ENCODE results near the gene MTCL3.

Gene MTCL3

DNA sequence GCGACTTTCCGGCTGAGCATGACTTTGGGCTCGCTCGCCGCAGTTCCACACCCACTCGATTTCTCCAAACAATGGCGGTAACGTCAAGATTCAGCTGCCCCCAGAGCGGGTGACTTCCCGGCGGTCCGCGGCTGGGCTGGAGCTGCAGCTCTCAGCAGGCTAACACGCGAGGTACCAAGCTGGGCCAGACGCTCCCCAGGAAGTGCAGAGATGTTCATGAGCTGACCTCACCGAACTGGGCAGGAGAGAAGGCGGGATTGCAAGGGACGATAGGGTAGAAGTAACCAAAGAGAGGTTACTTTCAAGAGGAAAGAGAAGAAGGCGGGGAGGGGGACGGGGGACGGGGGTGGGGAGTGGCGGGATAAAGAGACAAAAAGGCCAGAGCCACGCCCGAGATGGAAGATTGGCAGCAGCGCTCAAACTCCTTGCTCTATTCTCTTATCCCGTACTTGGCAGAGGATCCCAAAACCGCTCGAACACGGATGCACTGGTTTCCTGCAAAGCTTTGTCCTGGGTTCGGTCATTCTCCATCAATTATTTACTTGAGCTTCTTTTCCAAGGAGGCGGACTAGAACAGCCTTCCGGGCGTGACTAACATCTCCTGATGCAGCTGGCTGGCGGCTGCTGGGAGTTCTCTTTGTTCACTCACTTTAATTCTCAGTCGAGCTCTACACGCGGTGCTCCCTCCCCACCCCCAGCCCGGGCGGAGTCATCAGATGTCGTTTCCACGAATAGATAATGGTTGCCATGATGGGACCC lies at the start of gene MTCL3:
Gene MTCL3, minus strand, starts transcription at position 626 of the 759 bp plus-strand sequence.
- DNase-seq: peak; percentile 94

DNA sequence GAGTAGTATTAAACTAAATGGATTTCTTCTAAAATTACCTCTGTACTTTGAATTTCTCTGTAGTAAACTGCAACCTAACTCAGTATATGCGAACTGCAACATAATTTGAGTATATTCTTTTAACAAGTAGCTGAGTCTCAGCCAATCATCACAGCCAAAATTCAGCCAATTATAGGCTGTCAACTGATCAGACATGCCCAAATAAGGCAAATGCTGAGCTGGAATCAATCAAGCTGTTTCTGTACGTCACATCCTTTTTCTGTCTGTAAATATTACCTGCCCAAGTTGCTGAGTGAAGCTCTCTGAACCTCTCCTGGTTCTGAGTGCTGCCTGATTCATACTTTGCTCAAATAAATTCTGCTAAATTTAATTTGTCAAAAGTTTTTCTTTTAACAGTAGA lies 48.3 kb upstream of the MTCL3 start:
- DNase-seq: no peak

DNA sequence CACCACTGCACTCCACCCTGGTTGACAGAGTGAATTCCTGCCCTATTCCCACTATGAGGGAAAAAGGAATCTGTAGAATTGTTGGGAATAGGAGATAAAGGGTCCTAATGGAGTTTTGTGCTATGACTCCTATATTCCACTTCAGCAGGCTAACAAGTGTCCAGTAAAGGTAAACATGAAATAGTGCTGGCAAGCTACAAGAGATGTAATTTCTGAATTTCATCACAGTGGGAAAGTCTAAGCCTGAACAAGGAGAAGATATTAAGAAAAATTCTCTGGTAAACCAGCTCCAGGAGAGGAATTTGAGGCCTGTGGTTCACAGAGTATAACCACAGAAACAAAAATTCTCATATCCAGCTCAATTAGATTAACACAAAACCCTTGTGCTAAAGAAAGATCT lies 47.5 kb upstream of the MTCL3 start:
- no peak for DNase-seq

DNA sequence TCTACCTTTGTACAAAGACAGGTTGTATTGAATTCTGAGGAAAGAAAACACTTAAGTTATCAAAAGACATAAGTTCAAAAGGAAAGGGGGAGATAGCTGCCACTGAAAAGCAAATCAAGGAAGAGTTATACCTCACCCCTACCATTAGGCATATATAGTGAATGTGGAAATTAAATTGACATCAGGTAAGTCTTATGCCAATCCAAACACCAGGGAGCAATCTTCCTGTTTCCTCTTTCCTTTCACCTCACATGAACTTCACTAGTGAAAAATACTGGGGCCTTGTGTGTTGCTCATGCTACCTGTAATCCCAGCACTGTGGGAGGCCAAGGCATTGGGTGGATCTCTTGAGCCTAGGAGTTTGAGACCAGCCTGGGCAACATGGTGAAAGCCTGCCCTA lies 47.0 kb upstream of the MTCL3 start:
- DNase-seq: no peak

DNA sequence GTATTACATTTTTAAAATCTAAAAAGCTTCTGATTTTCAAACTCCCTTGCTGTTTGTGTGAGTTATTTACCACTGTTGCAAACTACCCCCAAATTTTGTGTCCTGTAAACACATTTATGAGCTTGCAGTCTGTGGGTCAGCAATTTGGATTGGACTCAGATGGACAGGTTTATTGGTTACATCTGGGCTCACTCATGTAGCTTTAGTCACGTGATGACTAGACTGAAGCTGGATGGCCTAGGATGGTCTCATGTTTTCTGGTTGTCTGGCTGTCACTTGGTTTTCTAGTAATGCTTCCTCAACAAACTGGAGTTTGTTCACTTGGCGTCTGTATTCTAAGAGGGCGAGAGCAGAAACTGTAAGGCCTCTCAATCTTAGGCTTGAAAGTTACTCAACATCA lies 45.6 kb upstream of the MTCL3 start:
- DNase-seq: no peak

DNA sequence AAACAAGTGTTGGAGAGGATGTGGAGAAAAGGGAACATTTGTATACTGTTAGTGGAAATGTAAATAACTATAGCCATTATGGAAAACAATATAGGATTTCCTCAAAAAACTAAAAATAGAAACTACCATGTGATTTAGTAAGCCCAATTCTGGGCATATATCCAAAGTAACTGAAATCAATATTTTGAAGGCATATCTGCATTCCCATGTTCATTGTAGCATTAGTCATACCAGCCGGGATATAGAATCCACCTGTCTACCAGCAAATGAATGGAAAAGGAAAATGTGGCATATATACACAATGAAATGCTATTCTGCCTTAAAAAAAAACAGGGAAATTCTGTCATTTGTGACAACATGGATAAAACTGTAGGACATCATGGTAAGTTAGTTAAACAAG lies 42.5 kb upstream of the MTCL3 start:
- no peak for DNase-seq

DNA sequence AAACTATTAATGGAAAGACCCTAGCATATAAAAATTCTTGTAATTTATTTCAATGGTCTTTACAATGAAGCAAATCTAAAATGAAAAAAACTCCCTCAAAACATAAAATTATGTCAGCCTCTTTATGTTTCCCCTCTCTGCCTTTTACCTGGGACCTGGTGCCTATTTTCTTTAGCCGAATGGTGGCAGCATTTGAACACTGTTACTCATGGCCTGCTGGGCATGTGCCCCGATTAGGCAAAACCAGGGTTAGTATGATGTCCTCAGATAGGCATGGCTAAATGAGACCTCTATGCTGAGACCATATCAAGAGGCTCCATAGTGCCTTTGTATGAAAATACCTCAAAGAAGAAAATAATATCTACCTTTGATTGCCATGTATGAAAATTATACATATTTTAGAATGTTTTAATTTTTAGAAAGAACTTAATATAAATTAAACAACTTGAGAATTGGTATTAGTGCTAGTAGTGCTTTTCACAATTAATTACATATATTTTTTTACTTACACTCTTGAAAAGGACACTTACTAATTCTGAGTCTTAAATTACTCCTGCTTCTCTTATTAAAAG lies 35.4 kb upstream of the MTCL3 start:
- peak; percentile 59 for DNase-seq

DNA sequence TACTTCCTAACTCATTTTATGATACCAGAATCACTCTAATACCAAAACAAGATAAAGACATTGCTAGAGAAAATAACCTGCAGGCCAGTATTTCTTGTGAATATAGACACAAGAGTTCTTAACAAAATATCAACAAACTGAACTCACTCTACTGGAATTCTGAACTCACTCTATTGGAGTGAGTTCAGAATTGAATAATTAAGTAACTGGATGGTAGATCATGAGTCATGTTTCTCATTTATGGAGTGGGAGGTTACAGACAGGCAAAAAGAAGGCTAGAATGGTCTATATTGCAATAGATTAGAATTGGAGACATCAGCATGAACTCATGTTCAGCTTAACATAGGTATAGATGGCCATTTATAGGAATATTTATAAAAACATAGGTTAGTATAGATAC lies 31.3 kb upstream of the MTCL3 start:
- no peak for DNase-seq

DNA sequence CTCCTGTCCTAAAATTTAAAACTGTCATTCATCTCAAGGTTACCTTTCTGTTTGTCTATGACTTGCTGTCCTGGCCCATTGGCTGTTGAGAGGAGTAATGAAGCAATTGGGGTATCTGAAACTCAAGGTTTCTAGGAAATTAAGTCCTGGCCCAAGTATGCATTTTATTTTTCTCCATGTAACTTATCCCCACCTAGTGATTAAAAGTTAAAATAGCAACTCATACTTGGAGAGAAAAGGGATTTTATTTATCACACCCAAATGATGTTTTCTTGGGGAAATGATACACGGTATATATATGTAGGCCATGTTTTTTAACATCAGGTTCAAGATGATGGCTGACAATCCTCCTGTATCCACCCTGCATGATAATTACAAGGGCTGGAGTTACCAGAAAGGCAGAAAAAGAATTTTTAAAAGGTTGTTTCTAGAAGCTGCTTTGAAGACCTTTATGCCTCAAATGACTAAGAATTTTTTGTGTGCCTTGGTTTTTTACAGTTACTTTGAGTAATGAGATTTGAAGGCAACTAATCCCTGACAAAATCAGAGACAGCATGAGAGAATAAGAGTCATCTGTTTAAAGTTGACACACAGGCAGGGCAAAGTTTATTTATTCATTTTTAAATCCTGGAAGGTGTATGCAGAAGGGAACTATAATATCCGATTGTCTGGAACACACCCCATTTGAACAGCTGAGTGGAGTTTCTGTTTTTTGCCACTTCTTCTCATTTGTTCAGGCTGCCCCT lies 28.9 kb upstream of the MTCL3 start:
- DNase-seq: no peak

DNA sequence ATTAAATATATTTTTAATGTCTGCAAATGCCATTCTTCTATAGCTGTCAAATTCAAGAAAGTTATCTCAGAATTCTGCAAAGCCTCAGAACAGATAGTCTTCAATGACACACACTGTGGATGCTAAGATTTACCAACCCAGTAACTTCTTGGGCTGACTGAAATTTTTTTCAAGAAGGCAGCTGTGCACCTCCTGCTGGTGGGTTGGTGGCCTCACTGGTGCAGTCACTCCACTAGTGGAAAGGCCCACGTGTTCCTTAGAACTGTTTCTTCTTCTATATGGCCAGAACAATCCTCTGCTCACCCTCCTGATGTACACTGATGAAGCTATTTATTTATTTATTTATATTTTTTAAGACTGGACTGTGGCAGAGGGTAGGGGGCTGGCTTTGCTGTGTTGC lies 28.1 kb upstream of the MTCL3 start:
- DNase-seq: no peak

DNA sequence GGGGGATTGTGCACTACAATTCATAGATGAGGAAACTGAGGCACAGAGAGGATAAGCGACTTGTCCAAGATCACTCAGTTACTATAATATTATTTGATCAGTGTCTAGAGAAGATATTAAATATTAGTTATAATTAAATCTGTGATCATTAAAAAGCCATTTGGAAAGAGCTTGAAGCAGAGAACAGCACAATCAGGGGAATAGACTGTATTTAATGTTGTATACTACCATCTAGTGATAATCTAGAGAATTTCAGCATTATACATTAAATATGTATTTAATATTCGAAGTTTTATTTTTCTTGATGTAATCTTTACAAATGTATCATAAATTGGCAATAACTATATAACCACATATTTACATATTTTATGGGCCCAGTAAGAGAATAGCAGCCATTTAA lies 20.1 kb upstream of the MTCL3 start:
- peak; percentile 11 for DNase-seq

DNA sequence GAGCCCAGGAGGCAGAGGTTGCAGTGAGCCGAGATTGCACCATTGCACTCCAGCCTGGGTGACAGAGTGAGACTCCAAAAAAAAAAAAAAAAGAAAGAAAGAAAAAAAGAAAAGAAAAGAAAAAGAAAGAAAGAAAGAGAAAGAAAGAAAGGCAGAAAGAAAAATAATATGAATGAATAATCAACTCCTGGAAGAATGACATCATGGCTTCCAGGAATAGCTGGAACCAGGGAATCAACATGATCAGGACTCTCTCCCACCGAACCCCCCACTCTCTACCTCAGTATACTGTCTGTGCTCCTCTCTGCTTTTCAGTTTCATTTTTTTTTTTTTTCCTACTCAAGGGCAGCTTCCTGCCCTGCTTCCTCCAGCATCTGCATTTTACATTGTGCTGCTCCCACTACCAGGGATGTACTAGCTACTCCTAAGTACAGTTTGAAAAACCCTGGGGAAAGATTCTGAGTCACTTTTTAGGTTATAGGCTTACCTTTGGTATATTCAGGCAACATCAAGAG lies 19.7 kb upstream of the MTCL3 start:
- DNase-seq: no peak

DNA sequence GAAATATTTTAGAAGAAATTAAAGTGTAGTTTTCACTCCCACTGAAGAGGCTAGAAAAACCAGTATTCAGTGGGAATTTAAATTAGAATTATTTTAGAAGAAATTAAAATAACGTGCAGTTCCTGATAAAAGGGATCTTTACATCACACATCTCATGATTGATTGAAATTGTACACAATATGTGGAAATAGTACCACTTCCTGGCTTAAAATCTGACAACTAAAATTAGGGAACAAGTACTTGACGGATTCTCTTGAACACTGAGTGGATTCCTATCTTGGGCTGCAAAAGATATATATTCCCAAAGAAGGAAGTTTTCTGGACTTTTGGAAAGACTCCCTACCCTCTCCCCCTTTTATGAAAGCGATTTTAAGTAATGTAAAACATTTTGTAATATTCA lies 14.6 kb upstream of the MTCL3 start:
- DNase-seq: no peak

DNA sequence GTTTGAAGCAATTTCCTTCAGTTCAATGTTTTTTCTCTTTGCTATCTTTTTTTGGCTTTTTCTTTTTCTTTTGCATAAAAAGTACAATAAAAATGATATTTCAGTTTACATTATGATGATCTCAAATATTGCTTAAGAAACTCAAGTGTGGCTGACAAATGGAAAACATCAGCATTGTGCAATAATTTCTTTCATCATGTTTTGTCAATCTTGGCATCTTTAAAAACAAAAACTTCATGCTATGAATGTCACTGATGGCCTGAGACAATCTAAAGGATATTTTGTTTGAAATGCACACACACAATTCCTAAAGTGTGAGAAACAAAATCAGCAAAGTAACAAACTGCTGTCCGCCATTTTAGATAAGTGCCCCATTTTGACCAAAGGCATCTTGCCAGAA lies 13.9 kb upstream of the MTCL3 start:
- DNase-seq: no peak

DNA sequence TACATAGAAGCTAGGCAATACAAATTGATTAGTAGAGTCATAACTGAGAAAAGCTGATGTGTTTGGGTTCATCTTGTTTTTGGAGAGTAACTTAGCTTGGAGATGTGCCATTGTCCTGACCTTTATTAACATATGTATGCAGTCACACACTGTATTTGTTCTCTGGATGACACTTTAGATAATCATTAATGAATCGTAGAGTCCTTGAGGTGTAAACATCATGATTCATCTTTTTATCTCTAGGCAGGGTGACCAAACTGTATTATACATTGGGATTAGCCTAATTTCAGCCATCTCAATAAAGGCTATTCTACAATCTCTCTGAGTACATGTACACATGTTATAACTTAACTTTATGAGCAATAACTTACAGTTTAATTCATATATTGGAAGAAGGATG lies 3.6 kb upstream of the MTCL3 start:
- no peak for DNase-seq

DNA sequence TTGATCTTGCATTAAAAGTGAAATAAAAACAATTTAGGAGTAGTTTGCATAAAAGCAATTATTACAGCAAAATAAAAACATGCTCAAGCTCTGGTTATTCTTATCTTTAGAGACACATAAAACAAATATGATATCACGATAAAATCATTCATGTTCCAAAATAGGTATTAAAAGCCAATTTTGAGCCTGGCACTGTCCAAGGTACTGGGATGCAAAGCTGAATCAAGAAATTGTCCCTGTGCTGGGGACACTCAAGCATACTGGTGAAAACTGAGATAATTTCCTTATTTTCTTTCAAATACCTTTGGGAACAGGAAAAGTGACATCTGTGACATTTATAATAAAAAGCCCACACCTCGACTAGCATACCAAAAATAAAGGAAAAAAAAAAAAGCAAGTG lies 931 bp upstream of the MTCL3 start:
- DNase-seq: peak; percentile 1

DNA sequence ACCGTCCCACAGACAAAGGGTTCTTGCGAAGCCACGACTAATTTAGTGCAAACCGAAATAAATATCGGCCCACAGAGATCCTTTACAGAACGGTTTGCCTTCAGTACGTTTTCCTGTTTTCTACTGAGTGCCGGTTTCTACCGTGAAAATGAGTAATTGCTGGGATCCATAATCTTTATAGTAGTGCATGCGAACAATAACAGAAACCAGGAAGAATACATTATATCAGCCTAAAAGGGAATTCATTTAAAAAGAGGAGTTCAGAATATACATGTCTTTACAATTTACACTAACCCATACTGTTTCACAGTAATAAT lies 292 bp upstream of the MTCL3 start:
- DNase-seq: no peak

DNA sequence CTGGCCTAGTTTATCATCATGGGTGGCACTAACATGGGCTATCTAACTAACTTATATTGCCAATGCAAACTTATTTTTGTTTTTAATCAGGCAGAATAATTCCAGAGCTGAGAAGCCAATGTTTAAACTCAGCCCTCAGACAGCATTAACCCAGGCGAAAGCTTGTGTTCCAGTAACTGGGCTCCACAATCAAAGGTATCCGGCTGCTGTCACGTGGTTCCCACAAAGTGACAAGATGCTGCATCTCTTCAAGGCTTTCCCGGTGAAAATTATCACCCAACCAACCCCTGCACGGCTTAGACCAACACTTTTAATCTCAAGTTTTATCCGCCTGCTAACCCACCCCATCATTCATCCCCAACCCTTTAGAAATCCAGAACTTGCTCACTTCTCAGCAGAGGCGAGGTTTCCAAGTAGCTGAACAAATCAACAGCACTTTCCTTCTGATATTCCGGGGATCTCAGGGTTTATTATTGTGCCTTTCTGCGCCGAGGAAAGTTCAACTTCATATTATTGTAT lies 885 bp downstream of the MTCL3 start:
- DNase-seq: peak; percentile 62

DNA sequence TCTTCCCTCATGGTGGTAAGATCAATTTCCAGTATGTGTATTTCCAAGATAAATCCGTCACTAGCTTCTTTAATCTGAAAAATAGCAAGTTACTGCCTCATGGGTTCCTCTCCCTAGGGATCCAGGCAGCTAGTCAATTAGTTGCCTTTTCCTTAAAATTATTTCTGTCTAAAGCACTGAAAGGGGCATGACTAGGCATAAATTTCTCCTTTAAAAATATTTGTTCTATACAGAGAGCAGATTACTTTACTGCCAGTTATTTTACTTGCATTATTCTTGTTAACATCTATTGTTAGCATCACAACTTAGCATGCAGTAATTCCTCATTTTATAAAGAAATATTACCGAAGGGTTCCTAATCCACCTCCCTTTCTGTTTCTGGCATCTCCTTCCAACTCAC lies 1.4 kb downstream of the MTCL3 start:
- DNase-seq: no peak

DNA sequence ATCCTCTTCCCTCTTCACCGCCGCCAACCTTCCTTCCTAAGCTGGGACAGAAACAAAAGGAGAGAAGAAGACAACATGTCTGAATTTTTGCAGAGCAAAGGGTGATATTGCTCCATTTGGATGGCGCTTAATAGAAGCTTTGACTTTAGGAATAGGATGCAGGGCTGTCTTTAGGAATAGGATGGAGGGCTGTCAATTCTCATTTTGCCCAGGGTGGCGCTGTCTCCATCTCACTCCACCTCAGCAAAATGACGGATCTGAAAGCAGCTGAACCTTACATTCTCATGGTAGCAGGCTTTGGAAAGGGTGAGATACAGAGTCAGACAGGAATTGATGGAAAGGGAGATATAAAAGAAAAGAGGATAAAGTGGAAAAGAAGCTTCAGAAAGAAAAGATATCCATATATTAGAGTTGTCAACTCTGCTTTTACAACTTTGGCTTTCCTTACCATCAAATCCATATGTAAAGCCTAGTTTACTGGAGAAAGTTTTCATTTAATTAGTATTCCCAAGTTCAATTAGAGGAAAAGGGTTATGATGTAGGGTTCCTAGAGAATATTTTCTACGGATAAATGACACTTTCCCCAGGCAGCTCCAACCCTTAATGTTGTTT lies 2.4 kb downstream of the MTCL3 start:
- DNase-seq: peak; percentile 73

DNA sequence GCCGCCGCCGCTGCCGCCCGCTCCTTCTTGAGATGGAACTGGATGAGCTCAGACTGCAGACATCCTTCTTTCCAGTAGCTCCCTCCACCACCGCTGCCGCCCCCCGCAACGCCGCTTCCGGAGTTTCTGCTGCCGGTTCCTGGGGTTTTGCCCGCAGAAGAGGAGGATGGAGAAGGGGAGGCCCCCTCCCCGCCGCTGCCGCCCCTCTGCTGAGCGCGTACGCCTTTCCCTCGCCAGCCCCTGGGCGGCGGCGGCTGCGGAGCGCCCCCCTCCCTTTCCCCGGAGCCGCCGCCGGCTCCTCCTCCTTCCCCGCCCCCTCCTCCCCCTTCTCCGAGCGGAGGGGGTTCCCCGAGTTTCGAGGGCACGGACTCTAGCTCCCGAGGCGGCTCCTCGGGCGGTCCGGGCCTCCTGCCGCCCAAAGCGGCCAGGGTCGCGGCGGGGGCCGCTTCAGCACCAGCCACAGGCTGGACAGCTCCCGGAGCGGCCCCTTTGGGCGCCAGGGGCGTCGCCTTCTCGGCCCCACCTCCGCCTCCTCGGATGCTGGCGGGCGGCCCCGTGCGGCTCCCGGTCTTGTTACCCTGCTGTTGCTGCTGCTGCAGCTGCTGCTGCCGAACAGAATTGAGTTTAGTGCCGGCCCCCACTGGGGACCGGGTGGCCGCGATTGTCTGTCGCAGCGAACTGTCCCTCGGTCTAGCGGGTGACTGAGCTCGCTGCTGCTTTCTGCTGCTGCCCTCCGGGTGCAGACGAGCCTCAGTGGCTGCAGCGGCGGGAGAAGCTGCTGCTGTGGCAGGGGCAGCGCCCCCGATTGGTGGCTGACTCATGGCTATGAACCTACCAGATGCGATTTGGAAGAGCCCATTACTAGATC lies 3.1 kb downstream of the MTCL3 start:
- DNase-seq: peak; percentile 77

DNA sequence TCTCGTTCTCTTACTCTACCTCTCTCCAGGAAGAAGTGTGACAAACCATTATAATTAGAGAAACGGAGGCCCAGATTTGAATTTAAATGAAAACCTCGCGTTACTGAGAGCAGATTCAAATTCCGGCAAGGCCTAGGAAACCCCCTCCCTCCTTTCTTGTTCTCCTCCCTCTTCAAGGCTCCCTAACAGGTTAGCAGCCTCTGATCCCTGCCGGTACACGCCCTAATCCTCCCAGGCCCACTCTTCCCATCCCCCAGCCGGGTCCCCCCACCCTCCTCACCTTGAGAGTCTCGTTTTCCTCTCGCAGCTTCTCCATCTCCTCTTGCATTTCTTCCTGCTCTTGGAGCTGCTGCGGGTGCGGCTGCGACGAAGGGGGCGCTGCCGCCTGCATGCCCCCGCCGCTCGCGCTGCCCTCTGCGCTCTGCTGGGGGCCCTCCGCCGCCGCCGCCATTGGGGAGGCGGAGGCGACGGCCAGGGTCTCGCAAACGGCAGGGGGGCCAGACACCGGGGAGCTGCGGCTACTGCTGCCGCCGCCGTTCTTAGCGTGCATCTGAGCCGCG lies 3.8 kb downstream of the MTCL3 start:
- peak; percentile 46 for DNase-seq

All from NCI-H1105 (cell line).